Thoracic aorta (tissue), 2 donors: ENCODE data around the gene DISP3. TPM values are rescaled to one million over a fixed set of nuclear protein-coding genes. Genes with fewer than 3 reads are reported as not detected.

Experiments used
- ATAC-seq: fragments of 150-250 bp; one replicate; pipeline ENCODE4 v1.8.0; 2017; ENCODE audit warnings: low read depth; ENCODE audit not compliant: insufficient number of reproducible peaks, low FRiP score
- DNase-seq: peaks from one replicate; pipeline ENCODE4 v3.0.0-alpha.2; 2020; ENCODE audit warnings: low spot score
- H3K27ac ChIP-seq, 2 donors: fragments of 200-600 bp; sonication (generic); 1 replicate in 1 of 2; 2 replicates in 1 of 2; pipeline ENCODE4 v1.5.1; 2016; ENCODE audit warnings: mild to moderate bottlenecking in 2 of 2, moderate library complexity in 2 of 2
- H3K27me3 ChIP-seq: fragments of 200-600 bp; sonication (generic); replicated peaks from 2 replicates; pipeline ENCODE4 v1.6.0; 2016; ENCODE audit warnings: mild to moderate bottlenecking; ENCODE audit not compliant: insufficient read depth
- H3K36me3 ChIP-seq: fragments of 200-600 bp; sonication (generic); one replicate; pipeline ENCODE4 v1.5.1; 2016
- H3K4me1 ChIP-seq, 2 donors: fragments of 200-600 bp; sonication (generic); 1 replicate in 1 of 2; 2 replicates in 1 of 2; pipeline versions ENCODE4 v1.5.1 to v1.6.0; 2016; ENCODE audit warnings: low read depth in 2 of 2, mild to moderate bottlenecking in 1 of 2; ENCODE audit not compliant: control insufficient read depth in 1 of 2
- H3K4me3 ChIP-seq: fragments of 200-600 bp; sonication (generic); 2 replicates; pipeline ENCODE4 v1.5.1; 2016; ENCODE audit warnings: mild to moderate bottlenecking
- H3K9me3 ChIP-seq: fragments of 200-600 bp; sonication (generic); 2 replicates; pipeline ENCODE4 v1.5.1; 2016
- CTCF ChIP-seq: fragments of 200-600 bp; sonication (generic); IDR thresholded peaks from one replicate; pipeline ENCODE4 v1.5.1; 2019; ENCODE audit warnings: antibody characterized with exemption
- total RNA-seq, 2 donors: library from RNA; depleted of rRNA; stranded (reverse); fragments of >200 nt; gene quantifications; one replicate each; pipeline versions ENCODE4 v1.1.0 to v1.2.3, GENCODE V29; 2016

Gene DISP3
- total RNA-seq, 2 donors from 2014 or later: not detected

- H3K27me3 ChIP-seq: no peaks in the 10 kb centered on the region
- H3K4me3 ChIP-seq: no peak overlapping the region
- no peaks in the 10 kb centered on the region for H3K36me3 ChIP-seq
- no peaks in the 10 kb centered on the region for H3K9me3 ChIP-seq
- H3K4me1 ChIP-seq: no peaks in the 10 kb centered on the region
- DNase-seq (no peak), ATAC-seq (no peak)
- no peak for TF ChIP-seq CTCF
- no peak overlapping the region for H3K27ac ChIP-seq
Observed at GRCh38 chr1:11558276-11558675, 79.3 kb downstream of the DISP3 start.

- Histone ChIP-seq H3K9me3 (no peaks in the 10 kb centered on the region), H3K4me1 (no peaks in the 10 kb centered on the region), H3K27ac (no peak overlapping the region), H3K27me3 (no peaks in the 10 kb centered on the region), H3K36me3 (no peaks in the 10 kb centered on the region), H3K4me3 (no peak overlapping the region)
- ATAC-seq (no peak), DNase-seq (no peak)
- TF ChIP-seq CTCF: no peak
Observed at GRCh38 chr1:11558871-11559590, 80.1 kb downstream of the DISP3 start.

- DNase-seq: no peak
- no peak for ATAC-seq
- no peaks in the 10 kb centered on the region for H3K9me3 ChIP-seq
- H3K36me3 ChIP-seq: no peaks in the 10 kb centered on the region
- H3K4me1 ChIP-seq: no peaks in the 10 kb centered on the region
- H3K27ac ChIP-seq: no peak overlapping the region
- no peaks in the 10 kb centered on the region for H3K27me3 ChIP-seq
- H3K4me3 ChIP-seq: no peak overlapping the region
- no peak for TF ChIP-seq CTCF
Observed at GRCh38 chr1:11559591-11559970, 80.6 kb downstream of the DISP3 start.

- no peak overlapping the region for H3K4me3 ChIP-seq
- no peak for DNase-seq
- H3K27ac ChIP-seq: no peak overlapping the region
- no peak for TF ChIP-seq CTCF
- no peaks in the 10 kb centered on the region for H3K36me3 ChIP-seq
- H3K27me3 ChIP-seq: no peaks in the 10 kb centered on the region
- no peaks in the 10 kb centered on the region for H3K4me1 ChIP-seq
- H3K9me3 ChIP-seq: no peaks in the 10 kb centered on the region
- no peak for ATAC-seq
Observed at GRCh38 chr1:11560061-11560460, 81.1 kb downstream of the DISP3 start.

- Histone ChIP-seq H3K4me1 (no peaks in the 10 kb centered on the region), H3K27me3 (no peaks in the 10 kb centered on the region), H3K4me3 (no peak overlapping the region), H3K27ac (no peak overlapping the region), H3K9me3 (no peaks in the 10 kb centered on the region), H3K36me3 (no peaks in the 10 kb centered on the region)
- TF ChIP-seq CTCF: no peak
- no peak for ATAC-seq
- no peak for DNase-seq
Observed at GRCh38 chr1:11561740-11562139, 82.8 kb downstream of the DISP3 start.
